HT-29 (cell line): ENCODE results near the gene ARHGDIG. TPM values are rescaled to one million over a fixed set of nuclear protein-coding genes. Genes with fewer than 3 reads are reported as not detected.

Source experiments
- DNase-seq: peaks from one replicate; pipeline ENCODE4 v3.0.0-alpha.2; 2015; ENCODE audit warnings: low spot score
- total RNA-seq: library from RNA; depleted of rRNA; stranded (reverse); fragments of >200 nt; shearing (Covaris generic); gene quantifications from 2 replicates; pipeline ENCODE4 v1.2.3, GENCODE V29; 2014

Gene ARHGDIG
- total RNA-seq, 1 experiment from 2014 or later, result 52.0 TPM

DNA sequence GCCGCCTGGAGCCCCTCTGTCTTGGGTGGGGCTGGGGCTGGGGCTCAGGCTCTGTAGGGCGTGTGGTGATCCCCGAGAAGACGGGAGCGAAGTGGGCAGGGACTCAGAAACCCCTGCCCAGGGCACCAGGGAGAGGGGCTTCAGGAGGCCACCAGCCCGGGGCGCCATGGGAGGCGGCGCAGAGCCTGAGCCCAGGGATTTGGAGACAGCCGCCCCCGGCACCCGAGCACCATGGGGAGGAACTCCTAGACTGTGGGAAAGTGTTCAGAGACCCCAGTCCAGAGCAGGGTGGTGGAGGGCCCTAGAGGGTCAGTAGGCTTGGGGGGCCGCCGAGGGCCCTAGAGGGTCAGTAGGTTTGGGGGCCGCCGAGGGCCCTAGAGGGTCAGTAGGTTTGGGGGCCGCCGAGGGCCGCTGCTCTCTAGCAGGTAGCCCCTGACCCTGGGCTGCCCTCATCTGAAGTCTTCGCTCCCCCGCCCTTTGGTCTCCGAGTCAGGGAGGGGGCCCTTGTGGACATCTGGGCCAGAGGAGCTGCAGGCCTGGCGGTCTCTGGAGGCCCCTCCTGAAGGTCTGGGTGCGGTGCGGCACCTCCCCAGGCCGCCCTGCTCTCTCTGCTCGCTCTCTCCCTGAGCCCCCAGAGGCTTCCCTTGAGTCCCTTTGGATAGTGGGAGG, 734 bp downstream of the ARHGDIG start:
- DNase-seq, result no peak

DNA sequence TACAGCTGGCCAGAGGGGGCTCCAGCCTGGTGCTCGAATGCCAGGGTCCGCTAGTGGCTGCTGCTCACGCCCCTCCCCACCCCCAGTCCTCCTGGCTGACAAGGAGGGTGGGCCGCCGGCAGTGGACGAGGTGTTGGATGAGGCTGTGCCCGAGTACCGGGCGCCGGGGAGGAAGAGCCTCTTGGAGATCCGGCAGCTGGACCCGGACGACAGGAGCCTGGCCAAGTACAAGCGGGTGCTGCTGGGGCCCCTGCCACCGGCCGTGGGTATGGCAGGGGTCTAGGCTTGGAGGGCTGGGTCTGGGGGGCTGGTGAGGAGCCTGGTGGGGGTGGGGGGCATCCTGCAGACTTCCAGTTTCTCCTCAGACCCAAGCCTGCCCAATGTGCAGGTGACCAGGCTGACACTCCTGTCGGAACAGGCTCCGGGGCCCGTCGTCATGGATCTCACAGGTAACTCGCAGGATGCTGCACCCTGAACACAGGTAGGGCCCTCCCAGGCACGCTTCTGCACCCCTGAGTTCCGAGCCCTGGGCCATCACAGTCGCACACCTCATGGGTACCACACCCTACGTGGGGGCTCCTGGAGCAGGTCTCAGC, 1.4 kb downstream of the ARHGDIG start:
- no peak for DNase-seq

DNA sequence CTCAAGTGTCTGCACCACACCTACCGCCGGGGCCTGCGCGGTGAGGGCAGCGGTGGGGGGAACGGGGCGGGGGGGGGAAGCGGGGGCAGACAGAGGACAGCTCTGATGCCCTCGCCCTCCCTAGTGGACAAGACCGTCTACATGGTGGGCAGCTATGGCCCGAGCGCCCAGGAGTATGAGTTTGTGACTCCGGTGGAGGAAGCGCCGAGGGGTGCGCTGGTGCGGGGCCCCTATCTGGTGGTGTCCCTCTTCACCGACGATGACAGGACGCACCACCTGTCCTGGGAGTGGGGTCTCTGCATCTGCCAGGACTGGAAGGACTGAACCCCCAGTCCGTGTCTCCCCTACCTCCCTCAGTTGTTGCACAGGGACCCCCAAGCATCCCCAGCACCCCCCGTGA, 2.1 kb downstream of the ARHGDIG start:
- DNase-seq, result no peak

DNA sequence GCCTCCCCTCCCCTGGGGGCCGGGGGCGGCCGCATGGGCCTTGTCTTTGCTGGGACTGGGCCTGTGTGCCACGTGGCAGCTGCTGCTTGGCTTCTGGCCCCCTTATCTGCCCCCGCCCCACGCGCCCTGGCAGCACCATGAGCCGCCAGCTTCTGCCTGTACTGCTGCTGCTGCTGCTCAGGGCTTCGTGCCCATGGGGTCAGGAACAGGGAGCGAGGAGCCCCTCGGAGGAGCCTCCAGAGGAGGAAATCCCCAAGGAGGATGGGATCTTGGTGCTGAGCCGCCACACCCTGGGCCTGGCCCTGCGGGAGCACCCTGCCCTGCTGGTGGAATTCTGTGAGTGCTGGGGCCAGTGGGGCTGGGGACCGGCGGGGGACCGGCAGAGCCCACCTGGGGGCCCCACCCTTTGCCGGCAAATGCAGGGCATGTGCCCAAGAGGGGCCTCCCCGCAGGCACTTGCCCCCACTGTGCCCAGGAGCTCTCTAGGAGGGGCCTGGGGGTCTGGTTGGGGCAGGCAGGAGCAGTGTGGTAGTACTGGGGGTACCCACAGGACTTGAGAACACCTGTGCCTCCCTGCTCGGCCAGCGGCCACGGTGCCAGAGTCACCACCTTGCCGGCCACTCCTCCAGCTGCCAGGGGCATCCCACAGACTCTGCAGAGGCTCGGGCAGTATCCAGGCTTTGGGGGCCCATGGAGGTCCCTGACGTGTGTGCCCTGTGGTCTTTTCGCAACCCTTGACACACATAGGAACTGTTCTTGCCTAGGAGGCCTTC, 2.8 kb downstream of the ARHGDIG start, which contains the start of gene PDIA2:
Gene PDIA2 (plus strand): TSS at position 132 of the 773 bp plus-strand sequence. CDS start 6 bp downstream, at position 138.
- DNase-seq, result no peak

DNA sequence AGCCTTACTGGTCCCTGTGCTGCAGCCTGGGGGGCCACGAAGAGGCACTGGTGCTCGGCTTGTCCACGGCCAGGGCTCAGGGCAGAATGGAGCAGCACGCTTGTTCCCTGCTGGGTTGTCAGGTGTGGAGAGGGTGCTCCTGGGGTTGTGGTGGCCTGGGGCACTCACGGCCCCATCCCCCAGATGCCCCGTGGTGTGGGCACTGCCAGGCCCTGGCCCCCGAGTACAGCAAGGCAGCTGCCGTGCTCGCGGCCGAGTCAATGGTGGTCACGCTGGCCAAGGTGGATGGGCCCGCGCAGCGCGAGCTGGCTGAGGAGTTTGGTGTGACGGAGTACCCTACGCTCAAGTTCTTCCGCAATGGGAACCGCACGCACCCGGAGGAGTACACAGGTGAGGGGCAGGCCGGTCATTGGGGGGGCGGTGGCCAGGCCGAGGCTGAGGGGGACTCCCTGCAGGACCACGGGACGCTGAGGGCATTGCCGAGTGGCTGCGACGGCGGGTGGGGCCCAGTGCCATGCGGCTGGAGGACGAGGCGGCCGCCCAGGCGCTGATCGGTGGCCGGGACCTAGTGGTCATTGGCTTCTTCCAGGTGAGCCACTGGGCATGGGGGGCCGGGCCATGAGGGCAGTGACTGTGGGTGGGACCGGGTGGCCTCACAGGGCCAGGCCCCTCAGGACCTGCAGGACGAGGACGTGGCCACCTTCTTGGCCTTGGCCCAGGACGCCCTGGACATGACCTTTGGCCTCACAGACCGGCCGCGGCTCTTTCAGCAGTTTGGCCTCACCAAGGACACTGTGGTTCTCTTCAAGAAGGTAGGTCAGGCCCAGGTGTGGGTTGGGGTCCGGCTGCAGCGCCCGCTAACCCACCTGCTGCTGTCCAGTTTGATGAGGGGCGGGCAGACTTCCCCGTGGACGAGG, 4.1 kb downstream of the ARHGDIG start:
- DNase-seq, result no peak

DNA sequence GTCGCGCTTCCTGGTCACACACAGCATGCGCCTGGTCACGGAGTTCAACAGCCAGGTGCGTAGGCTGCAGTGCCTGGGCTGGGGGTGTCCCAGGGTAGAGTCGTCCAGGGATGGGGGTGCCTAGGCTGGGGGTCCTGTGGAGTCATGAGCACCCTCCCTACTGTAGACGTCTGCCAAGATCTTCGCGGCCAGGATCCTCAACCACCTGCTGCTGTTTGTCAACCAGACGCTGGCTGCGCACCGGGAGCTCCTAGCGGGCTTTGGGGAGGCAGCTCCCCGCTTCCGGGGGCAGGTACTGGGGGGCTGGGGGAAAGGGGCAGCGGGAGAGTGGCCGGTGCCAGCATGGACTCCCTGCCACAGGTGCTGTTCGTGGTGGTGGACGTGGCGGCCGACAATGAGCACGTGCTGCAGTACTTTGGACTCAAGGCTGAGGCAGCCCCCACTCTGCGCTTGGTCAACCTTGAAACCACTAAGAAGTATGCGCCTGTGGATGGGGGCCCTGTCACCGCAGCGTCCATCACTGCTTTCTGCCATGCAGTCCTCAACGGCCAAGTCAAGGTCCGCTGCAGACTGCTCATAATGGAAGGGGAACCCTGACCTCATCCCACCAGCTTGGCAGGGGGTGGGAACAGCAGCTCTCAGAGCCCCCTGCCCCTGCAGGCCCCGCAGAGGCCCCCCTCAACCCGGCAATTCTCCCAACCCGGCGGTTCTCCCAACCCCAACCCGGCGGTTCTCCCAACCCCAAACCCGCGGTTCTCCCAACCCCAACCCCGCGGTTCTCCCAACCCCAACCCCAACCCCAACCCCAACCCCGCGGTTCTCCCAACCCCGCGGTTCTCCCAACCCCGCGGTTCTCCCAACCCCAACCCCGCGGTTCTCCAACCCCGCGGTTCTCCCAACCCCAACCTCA, 5.0 kb downstream of the ARHGDIG start:
- no peak for DNase-seq

DNA sequence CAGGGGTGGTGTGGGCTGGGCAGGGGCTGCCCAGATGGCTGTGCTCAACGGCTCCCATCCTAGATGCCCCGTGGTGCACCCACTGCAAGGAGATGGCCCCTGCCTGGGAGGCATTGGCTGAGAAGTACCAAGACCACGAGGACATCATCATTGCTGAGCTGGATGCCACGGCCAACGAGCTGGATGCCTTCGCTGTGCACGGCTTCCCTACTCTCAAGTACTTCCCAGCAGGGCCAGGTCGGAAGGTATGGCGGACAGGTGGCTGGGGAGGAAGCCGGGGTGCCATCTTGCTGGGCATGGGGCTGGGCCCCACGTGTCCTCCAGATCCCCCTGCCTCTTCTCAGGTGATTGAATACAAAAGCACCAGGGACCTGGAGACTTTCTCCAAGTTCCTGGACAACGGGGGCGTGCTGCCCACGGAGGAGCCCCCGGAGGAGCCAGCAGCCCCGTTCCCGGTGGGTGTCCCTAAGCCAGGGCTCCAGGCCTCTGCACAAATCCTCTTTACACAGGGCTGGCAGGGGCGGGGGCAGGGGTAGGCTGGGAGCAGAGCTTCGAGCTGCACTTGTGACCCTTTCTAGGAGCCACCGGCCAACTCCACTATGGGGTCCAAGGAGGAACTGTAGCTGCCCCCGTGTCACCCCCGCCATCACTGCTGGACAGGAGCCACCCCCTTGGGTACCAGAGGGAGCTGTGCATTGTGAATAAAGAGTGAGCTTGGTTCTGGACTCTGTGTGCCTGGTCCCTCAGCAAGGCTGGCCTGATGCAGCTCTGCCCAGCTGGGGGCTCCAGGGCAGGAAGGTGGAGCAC, 6.3 kb downstream of the ARHGDIG start:
- DNase-seq, result no peak

DNA sequence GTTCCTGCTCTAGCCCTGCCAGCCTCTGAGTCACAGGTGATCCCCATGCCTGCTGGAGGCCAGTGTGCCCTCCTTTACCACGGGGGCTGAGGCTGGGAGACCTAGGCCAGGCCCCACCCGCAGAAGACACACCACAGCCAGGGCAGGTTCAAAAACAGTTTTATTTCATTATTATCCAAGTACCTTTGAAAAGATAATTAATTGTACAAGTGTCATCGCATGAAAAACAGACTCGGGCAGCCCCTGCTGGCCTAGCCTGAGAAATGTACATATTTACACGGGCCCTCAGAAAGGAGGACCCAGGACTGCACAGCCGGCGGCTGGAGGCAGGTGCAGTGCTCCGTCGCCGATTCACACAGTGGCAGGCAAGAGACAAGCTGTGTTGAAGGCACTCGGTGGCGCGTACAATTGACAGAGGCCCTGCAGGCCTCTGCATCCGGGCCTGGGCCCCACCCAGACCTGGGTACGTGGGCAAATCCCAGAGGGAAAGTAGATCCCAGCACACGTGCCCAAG, 7.0 kb downstream of the ARHGDIG start:
- peak; percentile 42 for DNase-seq

DNA sequence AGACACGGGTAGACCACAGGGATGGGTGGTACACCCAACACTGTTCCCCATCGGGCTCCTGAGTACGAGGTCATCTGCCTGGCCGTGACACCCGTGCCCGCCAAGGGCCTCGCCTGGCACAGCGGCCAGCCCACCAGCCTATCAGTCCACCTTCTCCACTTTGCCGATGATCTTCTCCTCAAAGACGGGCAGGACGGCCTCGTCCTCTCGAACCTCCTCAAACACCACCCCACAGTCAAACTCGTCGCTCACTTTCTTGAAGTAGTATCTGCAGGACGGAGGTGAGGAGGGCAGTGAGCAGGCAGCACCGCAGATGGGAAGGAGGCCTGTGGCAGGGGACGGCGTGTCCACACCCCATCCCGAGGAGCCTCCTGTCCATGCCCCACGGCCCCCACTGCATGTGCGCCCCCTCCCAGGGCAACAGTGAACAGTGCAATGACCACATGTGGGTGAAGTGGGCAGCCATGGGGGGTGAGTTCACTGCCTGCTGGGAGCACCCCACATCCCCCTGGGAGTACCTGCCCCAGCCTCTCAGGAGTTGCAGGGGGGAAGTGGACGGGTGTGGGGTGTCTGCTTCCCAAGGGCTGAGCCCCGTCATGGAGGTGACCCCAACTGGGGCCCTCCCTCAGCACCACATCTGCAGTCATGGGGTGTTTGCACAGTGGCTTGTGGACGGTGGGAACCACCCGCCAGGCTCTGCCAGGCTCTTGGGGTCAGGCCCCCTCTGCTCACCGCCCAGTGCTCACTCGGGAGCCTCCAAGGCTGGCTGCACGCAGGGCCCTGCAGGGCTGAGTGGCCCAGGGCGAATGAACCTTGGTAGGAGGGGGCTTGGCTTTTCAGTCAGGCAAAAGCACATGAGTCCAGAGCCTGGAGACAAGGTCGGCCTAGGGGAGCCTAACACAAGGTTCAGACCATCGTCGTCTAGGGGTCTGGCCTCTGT, 7.9 kb downstream of the ARHGDIG start:
- DNase-seq, result no peak

DNA sequence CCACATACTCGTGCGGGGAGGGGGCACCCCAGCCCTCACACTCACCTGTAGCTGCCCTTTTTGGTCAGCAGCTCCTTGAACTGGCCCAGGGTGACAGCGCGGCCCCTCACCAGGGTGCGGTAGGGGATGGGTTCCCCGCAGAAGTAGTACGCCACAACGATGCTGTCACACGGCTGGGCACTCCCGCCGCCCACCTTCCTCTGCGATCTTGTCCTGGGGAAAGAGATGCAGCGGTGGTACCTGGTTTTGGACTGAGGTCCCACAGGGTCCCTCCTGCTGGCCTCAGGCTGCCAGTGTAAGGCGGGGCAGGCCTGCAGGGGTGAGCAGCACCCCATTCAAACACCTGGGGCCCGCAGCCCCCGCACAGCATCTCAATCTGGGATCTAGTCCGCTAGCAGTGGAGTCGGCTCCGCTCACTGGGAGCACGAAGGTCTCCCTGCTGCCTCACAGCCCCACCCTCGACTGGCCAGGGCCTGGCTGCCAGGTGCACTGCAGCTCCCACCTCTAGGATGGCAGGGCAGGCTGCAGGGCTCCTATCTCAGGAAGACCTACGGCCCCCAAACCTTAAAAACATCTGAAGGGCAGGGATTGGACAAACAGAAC, 9.1 kb downstream of the ARHGDIG start:
- DNase-seq, result no peak

DNA sequence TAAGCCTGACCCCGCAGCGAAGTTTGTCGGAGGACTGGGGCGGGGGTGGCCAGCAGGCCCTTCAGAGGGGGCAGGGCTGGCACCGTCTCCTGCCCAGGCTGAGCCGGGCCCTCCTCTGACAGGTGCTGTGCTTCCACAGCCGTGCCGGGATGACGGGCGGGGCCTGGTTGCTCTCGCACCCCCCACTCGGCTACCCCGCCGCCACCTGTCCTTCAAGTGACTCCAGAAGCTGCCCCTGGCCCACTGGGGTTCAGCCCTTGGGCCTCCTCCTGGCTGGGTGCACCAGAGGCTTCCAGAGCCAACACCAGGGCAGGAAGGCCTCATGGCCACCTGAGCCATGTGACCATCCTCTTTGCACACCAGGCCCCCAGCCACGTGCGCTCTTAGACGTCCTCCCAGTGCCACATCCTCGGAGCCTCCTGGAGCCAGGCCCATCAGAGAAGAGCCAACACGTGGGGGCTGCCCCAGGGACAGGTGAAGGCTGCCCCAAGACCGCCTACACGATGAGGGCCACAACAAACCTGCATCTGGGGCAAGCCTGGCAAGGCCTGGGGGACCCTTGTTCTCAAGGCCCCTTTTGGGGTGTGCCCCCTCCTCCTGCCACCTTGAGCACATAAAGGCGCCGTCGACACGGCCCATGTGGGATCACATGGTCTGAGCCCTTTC, 9.8 kb downstream of the ARHGDIG start:
- DNase-seq, result no peak

DNA sequence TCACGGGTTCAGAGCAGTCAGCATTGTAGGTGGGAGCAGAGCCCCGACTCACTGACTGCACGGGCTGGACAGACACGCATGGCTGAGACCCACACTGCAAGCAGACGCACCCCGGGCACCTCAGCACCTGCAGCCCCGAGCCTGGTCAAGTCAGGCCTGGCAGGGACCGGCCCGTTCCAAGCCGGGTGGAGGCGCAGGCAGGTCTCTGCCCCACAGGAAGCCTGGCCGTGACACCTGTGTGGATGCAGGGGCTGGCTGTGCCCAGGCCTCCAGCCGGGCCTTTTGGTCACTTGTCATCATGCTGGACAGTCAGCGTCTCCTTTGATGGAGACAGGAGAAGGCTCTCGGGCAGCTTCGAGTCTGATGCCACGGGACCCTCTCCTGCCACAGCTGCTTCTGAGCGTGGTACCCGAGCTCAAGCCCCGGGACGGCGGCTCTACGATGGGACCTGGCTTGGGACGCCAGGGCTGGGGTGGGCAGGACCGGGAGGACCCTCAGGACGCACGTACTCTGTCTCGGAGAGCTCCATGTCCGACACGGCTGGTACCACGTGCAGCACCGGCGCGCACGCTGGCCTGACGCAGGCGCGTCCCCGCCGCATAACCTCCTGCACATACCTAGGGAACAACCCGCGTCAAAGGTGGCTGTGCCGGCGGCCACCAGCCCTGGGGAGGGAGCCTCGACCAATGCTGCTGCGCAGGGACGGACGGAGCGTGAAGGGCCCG, 10.5 kb downstream of the ARHGDIG start:
- no peak for DNase-seq

DNA sequence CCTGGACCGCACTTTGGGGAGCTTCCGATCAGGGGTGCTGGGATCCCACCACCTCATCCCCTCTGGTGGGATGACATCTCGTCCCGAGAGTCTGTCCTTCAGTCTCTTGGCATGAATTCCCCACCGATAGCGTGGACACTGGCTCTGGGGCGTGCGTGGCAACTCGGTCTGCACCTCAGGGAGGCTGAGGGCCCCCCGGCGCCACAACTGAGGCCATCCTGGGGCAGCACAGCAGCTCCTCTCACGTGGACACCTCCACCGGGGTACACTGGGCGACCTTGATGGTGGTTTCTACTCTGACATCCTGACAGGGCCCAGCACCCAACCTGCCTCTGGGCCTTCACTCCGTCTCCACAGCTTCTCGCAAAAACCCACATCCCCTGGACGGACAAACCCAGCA, 11.1 kb downstream of the ARHGDIG start:
- DNase-seq, result no peak

DNA sequence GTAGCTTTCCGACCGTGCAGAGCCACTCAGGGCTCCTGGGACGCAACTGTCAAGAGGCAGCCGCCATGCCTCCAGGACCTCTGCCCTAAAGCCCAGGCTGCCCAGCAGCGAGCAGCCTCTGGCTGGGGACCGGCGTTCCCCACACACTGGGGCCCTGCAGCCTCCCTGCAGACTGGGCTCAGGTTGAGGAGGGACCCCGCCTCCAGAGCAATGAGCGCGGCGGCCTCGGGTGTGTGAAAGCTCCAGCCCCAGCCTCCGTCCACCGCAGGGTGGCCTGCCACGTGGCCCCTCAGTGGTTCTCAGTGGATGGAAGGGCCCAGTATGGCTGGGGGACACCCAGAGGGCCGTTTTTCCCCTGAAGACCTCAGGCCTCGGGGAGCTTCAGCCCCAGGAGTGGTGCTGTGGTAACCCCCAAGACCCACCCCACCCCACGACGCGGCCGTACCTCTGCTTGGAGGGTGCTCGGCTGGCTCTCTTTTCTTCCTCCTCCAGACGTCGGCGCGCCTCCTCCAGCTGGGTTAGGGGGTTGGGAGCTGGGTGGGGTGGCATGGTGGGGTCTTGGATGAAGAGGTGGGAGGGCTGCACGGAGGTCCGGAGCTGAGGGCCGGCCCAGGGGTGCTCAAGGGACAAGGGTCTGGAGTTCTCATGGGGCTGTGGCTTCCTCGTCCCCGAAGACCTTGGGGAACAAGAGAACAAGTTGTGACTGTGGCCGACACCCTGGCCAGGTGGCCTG, 12.8 kb downstream of the ARHGDIG start:
- DNase-seq, result no peak

DNA sequence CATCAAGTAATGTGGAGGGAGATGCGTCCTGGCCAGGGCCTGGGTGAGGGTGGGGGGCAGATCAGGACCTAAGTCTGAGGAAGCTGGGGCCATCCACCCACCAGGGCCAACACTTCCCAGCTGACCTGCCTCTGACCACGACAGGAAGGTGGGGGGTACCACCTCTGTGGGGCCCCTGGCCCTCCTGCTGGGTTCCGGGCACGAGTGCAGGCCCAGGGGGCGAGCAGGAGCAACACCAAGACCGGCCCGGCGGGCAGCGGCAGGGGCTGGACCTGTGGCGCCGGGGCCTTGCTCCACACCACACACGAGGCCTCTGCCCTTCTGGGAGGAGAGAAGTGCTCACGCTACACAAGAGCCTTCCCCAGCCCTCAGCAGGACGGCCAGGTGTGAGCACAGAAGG, 15.9 kb downstream of the ARHGDIG start:
- DNase-seq, result no peak
